GM10266 (cell line): ENCODE measurements around the gene UHMK1.

Experiments
- DNase-seq: peaks from one replicate; pipeline ENCODE4 v3.0.0; 2012; ENCODE audit errors: extremely low spot score
- CTCF ChIP-seq: IDR thresholded peaks from 2 replicates; pipeline ENCODE4 v1.5.1; 2012; ENCODE audit warnings: mild to moderate bottlenecking, low read depth; ENCODE audit not compliant: control insufficient read depth, insufficient read depth; ENCODE audit errors: missing control alignments

The UHMK1 gene

GRCh38 chr1:162548170-162548569, 50.6 kb downstream of the UHMK1 start:
- no peak for TF ChIP-seq CTCF

GRCh38 chr1:162549001-162549400, 51.4 kb downstream of the UHMK1 start:
- TF ChIP-seq CTCF = no peak
- no peak for DNase-seq

More at GRCh38 chr1:162548170-162548569, 50.6 kb downstream of the UHMK1 start:
- DNase-seq = no peak

- TF ChIP-seq CTCF = no peak
- no peak for DNase-seq
Measured at GRCh38 chr1:162550925-162551324, 53.3 kb downstream of the UHMK1 start.

- DNase-seq = no peak
- no peak for TF ChIP-seq CTCF
Measured at GRCh38 chr1:162551969-162552683, 54.5 kb downstream of the UHMK1 start.

GRCh38 chr1:162552684-162553252, 55.1 kb downstream of the UHMK1 start:
- DNase-seq = no peak
- TF ChIP-seq CTCF = no peak

GRCh38 chr1:162554258-162554657, 56.6 kb downstream of the UHMK1 start:
- DNase-seq = no peak
- TF ChIP-seq CTCF = no peak

GRCh38 chr1:162557536-162557935, 59.9 kb downstream of the UHMK1 start:
- no peak for DNase-seq
- no peak for TF ChIP-seq CTCF
